ENCODE data around the gene ZNF496.
"Not testable (repeated sequence)": the region's sequence is repeated elsewhere in the genome, so short reads cannot be mapped to it uniquely, and the experiment has no call there.

DNA sequence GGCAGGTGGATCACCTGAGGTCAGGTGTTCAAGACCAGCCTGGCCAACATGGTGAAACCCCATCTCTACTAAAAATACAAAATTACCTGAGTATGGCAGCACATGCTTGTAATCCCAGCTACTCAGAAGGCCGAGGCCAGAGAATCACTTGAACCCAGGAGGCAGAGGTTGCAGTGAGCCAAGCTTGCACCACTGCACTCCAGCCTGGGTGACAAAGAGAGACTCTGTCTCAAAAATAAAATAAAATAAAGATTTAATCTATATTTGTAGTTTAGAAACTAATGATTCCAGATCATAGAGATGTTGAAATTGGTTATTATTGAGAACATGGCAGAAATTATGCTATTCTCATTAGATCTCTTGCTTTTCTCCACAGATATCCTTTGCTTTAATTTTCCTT is 75.9 kb downstream of the ZNF496 start, which contains the start of gene VN1R5:
- TF ChIP-seq, protein P1, sequence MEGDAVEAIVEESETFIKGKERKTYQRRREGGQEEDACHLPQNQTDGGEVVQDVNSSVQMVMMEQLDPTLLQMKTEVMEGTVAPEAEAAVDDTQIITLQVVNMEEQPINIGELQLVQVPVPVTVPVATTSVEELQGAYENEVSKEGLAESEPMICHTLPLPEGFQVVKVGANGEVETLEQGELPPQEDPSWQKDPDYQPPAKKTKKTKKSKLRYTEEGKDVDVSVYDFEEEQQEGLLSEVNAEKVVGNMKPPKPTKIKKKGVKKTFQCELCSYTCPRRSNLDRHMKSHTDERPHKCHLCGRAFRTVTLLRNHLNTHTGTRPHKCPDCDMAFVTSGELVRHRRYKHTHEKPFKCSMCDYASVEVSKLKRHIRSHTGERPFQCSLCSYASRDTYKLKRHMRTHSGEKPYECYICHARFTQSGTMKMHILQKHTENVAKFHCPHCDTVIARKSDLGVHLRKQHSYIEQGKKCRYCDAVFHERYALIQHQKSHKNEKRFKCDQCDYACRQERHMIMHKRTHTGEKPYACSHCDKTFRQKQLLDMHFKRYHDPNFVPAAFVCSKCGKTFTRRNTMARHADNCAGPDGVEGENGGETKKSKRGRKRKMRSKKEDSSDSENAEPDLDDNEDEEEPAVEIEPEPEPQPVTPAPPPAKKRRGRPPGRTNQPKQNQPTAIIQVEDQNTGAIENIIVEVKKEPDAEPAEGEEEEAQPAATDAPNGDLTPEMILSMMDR (IDR thresholded peaks at IDR 0.05; ENCODE audit: low read depth, low read length, poor library complexity, severe bottlenecking): not testable (repeated sequence)
- not testable (repeated sequence) for TF ChIP-seq EZH2phosphoT487 (IDR thresholded peaks at IDR 0.05; ENCODE audit: borderline replicate concordance, low read length)

Data from DOHH2 (cell line).